ENCODE results near the gene ZDHHC11B.
"Not testable (repeated sequence)": the region's sequence is repeated elsewhere in the genome, so short reads cannot be mapped to it uniquely, and the experiment has no call there.

Gene ZDHHC11B

DNA sequence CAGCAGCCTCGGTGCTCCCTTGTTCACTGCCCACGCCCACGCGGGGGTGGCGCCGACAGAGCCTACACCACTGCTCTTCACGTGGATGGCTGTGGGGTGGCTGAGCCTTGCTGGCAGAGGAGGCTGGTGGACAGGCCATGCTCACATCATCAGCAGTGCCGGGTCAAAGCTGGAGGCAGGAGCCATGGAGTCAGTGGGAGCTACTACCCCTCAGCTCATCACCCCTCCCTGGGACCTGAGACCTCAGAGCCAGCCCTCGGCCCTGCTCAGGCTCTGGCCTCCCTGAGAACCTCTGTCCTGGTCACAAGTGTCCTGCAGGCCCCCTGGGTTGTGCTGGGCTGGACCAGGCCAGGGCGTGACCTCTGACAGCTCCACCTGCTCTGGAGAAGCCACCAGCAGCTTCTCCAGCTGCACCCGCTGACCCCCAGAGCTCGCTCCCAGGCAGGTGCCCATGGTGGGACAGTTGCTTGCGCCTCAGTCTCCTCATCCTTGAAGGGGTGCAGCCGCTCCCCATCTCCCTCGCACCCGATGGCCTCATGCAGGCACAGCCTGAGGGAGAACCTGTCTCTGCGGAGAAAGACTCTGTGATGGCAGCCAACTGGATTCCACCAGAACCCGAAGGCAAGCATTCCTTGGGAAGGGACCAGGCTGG lies 9.5 kb downstream of the ZDHHC11B start:
- H3K9me3 ChIP-seq (ENCODE audit: control insufficient read depth, insufficient read depth, low read length); H3K4me1 ChIP-seq (ENCODE audit: control insufficient read depth, insufficient read depth, low read length); H3K9ac ChIP-seq (ENCODE audit: low read depth, low read length); H3K36me3 ChIP-seq (ENCODE audit: control insufficient read depth, insufficient read depth, low read length); H3K27ac ChIP-seq (ENCODE audit: low read depth, low read length); H3K27me3 ChIP-seq (ENCODE audit: control insufficient read depth, insufficient read depth, low read length); H3K4me3 ChIP-seq (ENCODE audit: low read depth, low read length): not testable (repeated sequence)

DNA sequence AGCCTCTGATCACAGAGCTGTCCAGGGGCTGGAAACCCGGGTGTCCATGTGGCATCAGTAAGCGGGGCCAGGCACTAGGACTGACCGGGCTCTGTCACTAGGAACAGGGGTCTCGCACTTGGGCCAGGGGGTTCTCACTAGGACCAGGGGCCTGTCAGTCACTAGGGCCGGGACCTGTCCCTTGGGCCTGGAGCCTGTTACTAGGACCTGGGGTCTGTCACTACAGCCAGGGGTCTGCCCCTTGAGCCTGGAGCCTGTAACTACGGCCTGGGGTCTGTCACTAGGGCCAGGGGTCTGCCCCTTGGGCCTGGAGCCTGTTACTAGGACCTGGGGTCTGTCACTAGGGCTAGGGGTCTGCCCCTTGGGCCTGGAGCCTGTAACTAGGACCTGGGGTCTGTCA lies 10.2 kb downstream of the ZDHHC11B start:
- not testable (repeated sequence) for H3K27ac ChIP-seq (ENCODE audit: low read depth, low read length); H3K27me3 ChIP-seq (ENCODE audit: control insufficient read depth, insufficient read depth, low read length); H3K9me3 ChIP-seq (ENCODE audit: control insufficient read depth, insufficient read depth, low read length); H3K4me3 ChIP-seq (ENCODE audit: low read depth, low read length); H3K4me1 ChIP-seq (ENCODE audit: control insufficient read depth, insufficient read depth, low read length); H3K9ac ChIP-seq (ENCODE audit: low read depth, low read length); H3K36me3 ChIP-seq (ENCODE audit: control insufficient read depth, insufficient read depth, low read length)

DNA sequence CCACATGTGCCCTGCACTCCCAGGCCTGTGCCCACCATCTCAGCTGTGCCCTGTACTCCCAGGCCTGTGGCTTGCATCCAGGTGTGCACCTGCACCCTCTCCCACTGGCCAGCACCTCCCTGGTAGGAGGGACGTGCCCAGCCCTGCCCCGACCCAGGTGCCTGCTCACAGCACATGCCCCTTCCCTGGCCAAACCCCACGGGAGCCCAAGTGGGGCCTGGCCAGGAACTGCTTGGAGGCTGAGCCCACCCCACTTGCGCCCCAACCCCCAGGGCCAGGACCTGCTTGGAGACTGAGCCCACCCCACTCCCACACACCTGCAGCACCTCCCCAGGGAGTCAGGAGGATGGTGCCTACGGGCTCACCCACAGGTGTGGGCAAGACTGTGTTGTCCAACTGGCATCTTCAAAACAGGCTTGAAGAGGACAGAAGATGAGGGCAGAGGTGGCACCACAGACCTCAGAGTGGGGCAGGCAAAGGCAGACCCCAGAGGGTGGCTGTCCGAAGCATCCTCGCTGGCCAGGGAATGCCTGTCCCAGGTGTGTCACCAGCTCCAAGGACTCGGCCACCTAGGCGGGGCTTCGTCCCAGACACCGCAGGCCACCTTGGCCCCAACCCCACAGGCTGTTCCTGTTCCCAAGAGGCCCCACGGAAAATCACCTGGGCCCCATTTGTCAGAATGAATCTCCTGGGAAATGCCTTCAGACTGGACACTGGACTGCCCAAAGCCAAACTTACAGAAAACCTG lies 10.8 kb downstream of the ZDHHC11B start:
- H3K27me3 ChIP-seq (ENCODE audit: control insufficient read depth, insufficient read depth, low read length), result no peaks in the 10 kb centered on the region

DNA sequence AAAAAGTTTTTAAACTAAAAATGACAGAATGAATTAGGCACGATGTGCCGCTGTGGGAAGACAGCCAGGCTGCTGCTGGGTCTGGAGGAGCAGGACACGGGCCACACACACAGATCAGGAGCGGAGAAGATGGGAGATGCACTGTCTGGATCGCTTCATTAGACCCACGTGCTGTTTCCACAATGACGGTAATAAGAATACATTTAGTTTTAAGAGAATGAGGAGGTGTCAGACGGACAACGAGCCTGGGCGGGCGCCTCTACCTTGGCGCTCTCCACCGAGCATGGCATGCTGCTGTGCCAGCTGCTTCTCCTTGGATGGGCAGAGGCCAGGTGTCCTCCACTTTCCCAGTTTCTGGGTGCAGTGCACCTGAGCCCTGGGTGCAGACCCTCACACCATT lies 11.6 kb downstream of the ZDHHC11B start:
- H3K27me3 ChIP-seq (ENCODE audit: control insufficient read depth, insufficient read depth, low read length); H3K4me3 ChIP-seq (ENCODE audit: low read depth, low read length); H3K36me3 ChIP-seq (ENCODE audit: control insufficient read depth, insufficient read depth, low read length); H3K4me1 ChIP-seq (ENCODE audit: control insufficient read depth, insufficient read depth, low read length); H3K27ac ChIP-seq (ENCODE audit: low read depth, low read length); H3K9me3 ChIP-seq (ENCODE audit: control insufficient read depth, insufficient read depth, low read length); H3K9ac ChIP-seq (ENCODE audit: low read depth, low read length): not testable (repeated sequence)

More for the DNA sequence above, 10.8 kb downstream of the ZDHHC11B start:
- Histone ChIP-seq H3K4me3 (ENCODE audit: low read depth, low read length) (no peak overlapping the region), H3K27ac (ENCODE audit: low read depth, low read length) (no peak overlapping the region), H3K9me3 (ENCODE audit: control insufficient read depth, insufficient read depth, low read length) (no peaks in the 10 kb centered on the region), H3K4me1 (ENCODE audit: control insufficient read depth, insufficient read depth, low read length) (no peaks in the 10 kb centered on the region), H3K9ac (ENCODE audit: low read depth, low read length) (no peak overlapping the region), H3K36me3 (ENCODE audit: control insufficient read depth, insufficient read depth, low read length) (no peaks in the 10 kb centered on the region)

DNA sequence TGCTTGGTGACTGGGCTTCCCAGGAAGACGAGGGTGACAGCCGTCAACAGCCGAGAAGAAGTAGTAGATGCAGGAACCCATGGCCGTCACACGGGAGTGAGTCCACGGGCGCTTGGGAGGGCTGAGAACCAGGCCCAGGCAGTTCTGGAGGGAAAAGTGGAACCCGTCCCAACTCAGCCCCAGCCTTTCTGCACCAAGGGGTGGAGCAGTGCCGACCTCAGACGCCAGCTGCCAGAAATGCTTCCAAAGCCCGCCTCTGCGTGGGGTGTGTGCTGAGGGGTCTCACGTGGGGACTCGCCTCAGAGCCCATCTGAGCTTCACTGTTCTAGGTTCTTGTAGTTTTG lies 12.0 kb downstream of the ZDHHC11B start:
- H3K36me3 ChIP-seq (ENCODE audit: control insufficient read depth, insufficient read depth, low read length); H3K9ac ChIP-seq (ENCODE audit: low read depth, low read length); H3K9me3 ChIP-seq (ENCODE audit: control insufficient read depth, insufficient read depth, low read length); H3K27me3 ChIP-seq (ENCODE audit: control insufficient read depth, insufficient read depth, low read length); H3K27ac ChIP-seq (ENCODE audit: low read depth, low read length); H3K4me3 ChIP-seq (ENCODE audit: low read depth, low read length); H3K4me1 ChIP-seq (ENCODE audit: control insufficient read depth, insufficient read depth, low read length): not testable (repeated sequence)

DNA sequence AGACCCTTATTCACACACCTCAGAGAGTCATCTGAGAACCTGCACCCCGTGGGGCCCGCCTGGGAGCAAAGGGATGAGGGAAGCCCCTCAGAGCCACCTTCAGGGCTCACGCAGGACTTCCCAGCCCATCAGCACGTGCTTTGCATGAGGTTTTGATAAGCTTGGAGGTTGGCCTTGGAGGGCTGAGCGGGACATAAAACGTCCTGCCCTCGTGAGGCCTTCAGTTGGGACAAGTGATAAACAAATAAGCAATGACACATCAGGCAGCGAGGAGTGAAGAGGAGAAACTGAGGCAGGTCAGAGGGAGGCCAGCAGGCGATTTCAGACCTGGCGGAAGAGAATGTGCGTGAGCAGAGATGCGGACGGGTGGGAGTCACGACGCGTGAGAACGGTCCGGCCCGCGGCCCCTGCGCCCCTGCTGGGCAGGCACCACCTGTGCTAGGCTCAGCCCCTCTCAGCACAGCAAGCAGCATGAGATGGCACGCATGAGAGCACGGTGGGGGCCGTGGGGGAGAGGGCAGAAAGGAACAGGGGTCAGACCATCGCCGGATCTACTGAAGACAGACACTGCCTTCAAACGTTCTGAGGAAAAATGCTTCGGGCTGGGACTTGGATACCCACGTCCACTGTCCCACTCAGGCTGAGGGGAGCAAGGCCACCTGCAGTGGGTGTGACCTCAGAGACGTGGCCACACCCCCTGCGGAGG lies 12.5 kb downstream of the ZDHHC11B start:
- not testable (repeated sequence) for H3K4me1 ChIP-seq (ENCODE audit: control insufficient read depth, insufficient read depth, low read length); H3K9me3 ChIP-seq (ENCODE audit: control insufficient read depth, insufficient read depth, low read length); H3K27me3 ChIP-seq (ENCODE audit: control insufficient read depth, insufficient read depth, low read length); H3K9ac ChIP-seq (ENCODE audit: low read depth, low read length); H3K36me3 ChIP-seq (ENCODE audit: control insufficient read depth, insufficient read depth, low read length); H3K4me3 ChIP-seq (ENCODE audit: low read depth, low read length); H3K27ac ChIP-seq (ENCODE audit: low read depth, low read length)

DNA sequence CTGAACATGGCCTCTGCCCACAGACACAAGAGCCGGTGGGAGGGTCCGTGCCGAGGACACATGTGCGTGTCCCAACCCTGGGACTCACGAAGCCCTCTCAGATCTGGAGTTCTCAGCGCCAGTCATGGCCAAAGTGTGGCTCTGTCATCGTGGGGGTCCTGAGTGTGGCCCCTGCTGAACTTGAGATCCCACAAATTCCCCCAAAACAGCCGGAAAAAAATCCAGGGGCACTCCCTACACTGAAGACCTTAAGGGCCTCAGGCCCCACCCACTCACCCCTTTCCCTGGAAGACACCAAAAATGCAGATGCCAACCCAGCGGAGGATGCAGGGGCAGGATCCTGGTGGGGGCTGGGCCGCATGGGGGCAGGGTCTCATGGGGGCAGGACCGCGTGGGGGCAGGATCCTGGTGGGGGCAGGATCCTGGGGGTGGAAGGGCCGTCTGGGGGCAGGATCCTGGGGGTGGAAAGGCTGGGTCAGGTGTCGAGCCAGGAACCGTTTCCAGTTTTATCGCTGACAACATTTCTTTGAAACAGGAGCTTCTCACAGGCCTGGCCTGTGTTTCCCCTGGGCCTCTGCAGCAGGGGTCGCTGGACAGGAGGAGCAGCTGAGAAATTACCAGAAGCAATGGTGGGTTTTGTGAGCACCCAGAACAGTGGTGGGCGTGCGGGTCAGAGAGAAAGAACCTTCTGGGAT lies 13.3 kb downstream of the ZDHHC11B start:
- not testable (repeated sequence) for H3K27me3 ChIP-seq (ENCODE audit: control insufficient read depth, insufficient read depth, low read length); H3K36me3 ChIP-seq (ENCODE audit: control insufficient read depth, insufficient read depth, low read length); H3K4me1 ChIP-seq (ENCODE audit: control insufficient read depth, insufficient read depth, low read length); H3K27ac ChIP-seq (ENCODE audit: low read depth, low read length); H3K9me3 ChIP-seq (ENCODE audit: control insufficient read depth, insufficient read depth, low read length); H3K9ac ChIP-seq (ENCODE audit: low read depth, low read length); H3K4me3 ChIP-seq (ENCODE audit: low read depth, low read length)

DNA sequence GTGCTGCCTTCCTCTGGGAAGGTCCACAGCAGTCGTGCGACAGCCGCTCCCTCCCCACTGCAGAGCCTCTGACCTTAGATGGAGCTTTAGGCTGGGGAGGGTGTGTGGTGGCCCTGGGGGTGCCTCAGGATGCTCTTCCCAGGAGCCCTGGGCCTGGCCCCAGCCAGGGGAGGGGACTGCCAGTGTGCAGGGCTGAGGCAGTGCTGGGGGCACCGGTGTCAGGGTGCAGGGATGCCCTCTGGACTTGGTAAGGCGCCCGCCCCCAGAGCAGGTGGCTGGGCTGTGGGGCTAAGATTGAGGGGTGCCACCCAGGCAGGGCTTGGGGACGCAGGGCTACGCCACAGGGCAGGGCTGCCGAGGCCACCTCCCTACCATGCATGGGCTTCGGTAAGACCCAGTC lies 13.9 kb downstream of the ZDHHC11B start:
- H3K36me3 ChIP-seq (ENCODE audit: control insufficient read depth, insufficient read depth, low read length); H3K4me1 ChIP-seq (ENCODE audit: control insufficient read depth, insufficient read depth, low read length); H3K27ac ChIP-seq (ENCODE audit: low read depth, low read length); H3K4me3 ChIP-seq (ENCODE audit: low read depth, low read length); H3K9me3 ChIP-seq (ENCODE audit: control insufficient read depth, insufficient read depth, low read length); H3K9ac ChIP-seq (ENCODE audit: low read depth, low read length); H3K27me3 ChIP-seq (ENCODE audit: control insufficient read depth, insufficient read depth, low read length): not testable (repeated sequence)

DNA sequence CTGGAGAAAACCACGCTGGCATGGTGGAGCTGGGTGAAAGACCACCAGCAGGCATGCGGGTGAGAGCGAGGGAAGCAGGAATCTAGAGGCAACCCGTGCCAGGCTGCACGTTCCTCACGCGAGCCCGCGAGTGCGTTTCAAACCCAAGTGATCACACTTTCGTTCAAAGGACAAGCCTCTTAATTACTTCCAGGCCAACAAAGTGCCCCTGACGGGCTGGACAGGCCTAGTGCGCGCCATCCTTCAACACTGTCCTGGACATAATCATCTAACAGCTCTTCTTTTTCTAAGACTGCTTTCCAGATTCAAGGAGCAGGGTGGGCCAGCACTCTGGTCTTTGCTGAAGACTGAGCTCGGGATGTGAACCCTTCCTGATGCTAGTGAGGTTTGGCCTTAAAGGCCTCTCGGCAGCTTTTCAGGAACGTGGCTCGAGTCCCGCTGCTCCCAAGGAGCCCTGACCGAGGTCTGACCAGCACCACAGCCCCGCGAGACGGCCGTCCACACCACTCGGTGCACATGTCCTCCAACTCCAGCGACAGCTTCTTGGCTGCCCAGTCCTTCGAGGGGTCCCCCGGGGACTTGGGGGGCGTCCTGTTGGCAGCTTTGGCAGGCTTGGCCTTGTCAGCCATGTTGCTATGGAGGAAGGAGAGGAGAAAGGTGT lies 14.9 kb downstream of the ZDHHC11B start:
- not testable (repeated sequence) for H3K9me3 ChIP-seq (ENCODE audit: control insufficient read depth, insufficient read depth, low read length); H3K9ac ChIP-seq (ENCODE audit: low read depth, low read length); H3K36me3 ChIP-seq (ENCODE audit: control insufficient read depth, insufficient read depth, low read length); H3K4me3 ChIP-seq (ENCODE audit: low read depth, low read length); H3K27me3 ChIP-seq (ENCODE audit: control insufficient read depth, insufficient read depth, low read length); H3K27ac ChIP-seq (ENCODE audit: low read depth, low read length); H3K4me1 ChIP-seq (ENCODE audit: control insufficient read depth, insufficient read depth, low read length)

DNA sequence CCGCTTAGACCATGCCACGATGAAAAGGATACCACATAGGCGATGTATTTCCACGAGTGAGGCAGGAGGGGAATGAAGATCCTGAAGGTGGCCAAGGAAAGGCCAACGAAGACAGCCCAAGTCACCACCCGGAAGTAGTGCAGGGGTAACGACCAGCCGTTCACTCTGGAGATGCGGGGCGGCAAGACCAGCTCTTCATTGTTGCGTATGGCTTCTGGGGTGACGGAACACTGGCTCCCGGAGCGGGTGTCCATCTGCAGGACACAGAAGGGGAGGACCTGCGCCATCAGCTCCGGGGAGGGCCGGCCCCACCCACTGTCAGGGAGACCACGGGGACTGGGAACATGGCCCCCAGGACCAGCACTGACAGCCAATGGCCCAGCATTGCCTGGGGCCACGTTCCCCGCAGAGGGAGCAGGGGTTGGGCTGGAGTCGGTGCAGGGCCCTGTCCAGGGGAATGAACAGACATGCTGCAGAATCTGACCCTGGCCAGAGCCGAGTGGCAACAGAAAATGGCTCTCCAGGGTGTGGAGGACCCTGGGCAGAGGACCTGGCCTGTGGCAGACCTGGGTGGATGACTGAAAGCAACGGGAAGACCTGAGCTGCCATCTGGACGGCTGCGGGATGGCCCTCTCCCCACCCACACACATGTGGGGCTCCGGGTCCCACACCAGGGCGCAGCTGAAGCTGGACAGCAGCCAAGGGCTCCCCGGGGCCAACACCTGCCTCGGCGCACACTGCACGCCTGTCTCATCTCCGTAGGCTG lies 17.7 kb downstream of the ZDHHC11B start:
- no peak overlapping the region for H3K27ac ChIP-seq (ENCODE audit: low read depth, low read length)
- H3K27me3 ChIP-seq (ENCODE audit: control insufficient read depth, insufficient read depth, low read length), result no peaks in the 10 kb centered on the region

More for the DNA sequence above, 17.7 kb downstream of the ZDHHC11B start:
- Histone ChIP-seq H3K4me1 (ENCODE audit: control insufficient read depth, insufficient read depth, low read length) (no peaks in the 10 kb centered on the region), H3K36me3 (ENCODE audit: control insufficient read depth, insufficient read depth, low read length) (no peaks in the 10 kb centered on the region), H3K9me3 (ENCODE audit: control insufficient read depth, insufficient read depth, low read length) (no peaks in the 10 kb centered on the region), H3K9ac (ENCODE audit: low read depth, low read length) (no peak overlapping the region), H3K4me3 (ENCODE audit: low read depth, low read length) (no peak overlapping the region)
